Gastroesophageal sphincter (tissue), 4 donors: ENCODE data around the gene OPCML. TPM values are rescaled to one million over a fixed set of nuclear protein-coding genes. Genes with fewer than 3 reads are reported as not detected.

ENCODE experiments used
- ATAC-seq: fragments of 150-250 bp; one replicate; pipeline ENCODE4 v1.9.1; 2016; ENCODE audit warnings: mild to moderate bottlenecking, moderate library complexity
- H3K27ac ChIP-seq, 4 donors: fragments of 200-600 bp; sonication (generic) in 3 of 4; 1 replicate in 3 of 4; 2 replicates in 1 of 4; pipeline ENCODE4 v1.5.1; 2016 to 2019
- H3K27me3 ChIP-seq: fragments of 200-600 bp; sonication (generic); one replicate; pipeline ENCODE4 v1.5.1; 2019
- H3K36me3 ChIP-seq, 2 donors: fragments of 200-600 bp; sonication (generic); one replicate each; pipeline ENCODE4 v1.5.1; 2019; ENCODE audit warnings: control low read depth in 1 of 2
- H3K4me1 ChIP-seq, 3 donors: fragments of 200-600 bp; sonication (generic); 1 replicate in 2 of 3; 2 replicates in 1 of 3; pipeline ENCODE4 v1.5.1; 2016 to 2019; ENCODE audit warnings: control low read depth in 2 of 3
- H3K4me3 ChIP-seq, 2 donors: fragments of 200-600 bp; sonication (generic); one replicate each; pipeline ENCODE4 v1.5.1; 2019; ENCODE audit warnings: mild to moderate bottlenecking in 1 of 2, moderate library complexity in 1 of 2
- H3K9me3 ChIP-seq, 3 donors: fragments of 200-600 bp; sonication (generic); one replicate each; pipeline ENCODE4 v1.5.1; 2017 to 2019; ENCODE audit warnings: control low read depth in 2 of 3
- EP300 ChIP-seq: sonication (generic); formaldehyde crosslinking; IDR thresholded peaks from one replicate; pipeline ENCODE4 v1.6.1; 2017; ENCODE audit warnings: antibody characterized with exemption, mild to moderate bottlenecking
- POLR2A ChIP-seq, 2 donors: fragments of 450-650 bp; IDR thresholded peaks; one replicate each; pipeline ENCODE4 v1.6.1; 2017; ENCODE audit warnings: antibody characterized with exemption in 2 of 2, mild to moderate bottlenecking in 2 of 2, moderate library complexity in 1 of 2
- POLR2AphosphoS5 ChIP-seq: sonication (generic); formaldehyde crosslinking; IDR thresholded peaks from one replicate; pipeline ENCODE4 v1.6.1; 2017; ENCODE audit warnings: antibody characterized with exemption
- WGBS, 2 donors: methylation state at CpG; one replicate each; pipeline ENCODE4 v1.1.5; 2018; ENCODE audit warnings: low coverage in 1 of 2; 5-methylcytosine and 5-hydroxymethylcytosine counted together
- total RNA-seq, 4 donors: library from RNA; depleted of rRNA; stranded (reverse); fragments of >200 nt; gene quantifications; one replicate each; pipeline ENCODE4 v1.1.0, GENCODE V29; 2016
- TF ChIP-seq, protein P1 (sequence below), 4 experiments: fragments of 200-600 bp in 2 of 4; fragments of 450-650 bp in 2 of 4; sonication (generic) in 1 of 4; IDR thresholded peaks; one replicate each; pipeline ENCODE4 v1.5.1; 2017 to 2019; ENCODE audit warnings: antibody characterized with exemption in 4 of 4, mild to moderate bottlenecking in 2 of 4, moderate library complexity in 2 of 4

Gene OPCML
- total RNA-seq, 4 donors from 2014 or later: 0.13 to 0.93 (median 0.33) TPM

DNA sequence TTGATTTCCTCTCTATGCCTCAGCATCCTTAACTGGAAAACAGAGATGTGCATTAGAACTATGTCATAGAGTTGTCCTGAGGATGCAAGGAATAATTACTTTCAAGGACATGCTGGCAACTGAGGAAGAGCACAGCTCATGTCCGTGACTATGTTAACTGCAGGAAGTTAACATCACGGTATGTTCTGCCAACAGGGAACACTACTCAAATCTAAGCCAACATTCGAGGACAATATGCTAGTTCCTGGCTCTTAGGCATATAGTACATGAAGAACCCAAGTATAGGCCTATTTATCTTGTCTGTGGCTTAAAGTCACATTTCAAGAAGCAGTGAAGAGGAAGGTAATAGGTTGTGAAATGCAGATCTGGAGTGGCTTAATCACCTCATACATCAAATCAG is 1032.6 kb downstream of the OPCML start:
- TF ChIP-seq POLR2A (IDR thresholded peaks at IDR 0.05) (no peak), POLR2AphosphoS5 (no peak), EP300 (no peak)
- TF ChIP-seq, protein P1, sequence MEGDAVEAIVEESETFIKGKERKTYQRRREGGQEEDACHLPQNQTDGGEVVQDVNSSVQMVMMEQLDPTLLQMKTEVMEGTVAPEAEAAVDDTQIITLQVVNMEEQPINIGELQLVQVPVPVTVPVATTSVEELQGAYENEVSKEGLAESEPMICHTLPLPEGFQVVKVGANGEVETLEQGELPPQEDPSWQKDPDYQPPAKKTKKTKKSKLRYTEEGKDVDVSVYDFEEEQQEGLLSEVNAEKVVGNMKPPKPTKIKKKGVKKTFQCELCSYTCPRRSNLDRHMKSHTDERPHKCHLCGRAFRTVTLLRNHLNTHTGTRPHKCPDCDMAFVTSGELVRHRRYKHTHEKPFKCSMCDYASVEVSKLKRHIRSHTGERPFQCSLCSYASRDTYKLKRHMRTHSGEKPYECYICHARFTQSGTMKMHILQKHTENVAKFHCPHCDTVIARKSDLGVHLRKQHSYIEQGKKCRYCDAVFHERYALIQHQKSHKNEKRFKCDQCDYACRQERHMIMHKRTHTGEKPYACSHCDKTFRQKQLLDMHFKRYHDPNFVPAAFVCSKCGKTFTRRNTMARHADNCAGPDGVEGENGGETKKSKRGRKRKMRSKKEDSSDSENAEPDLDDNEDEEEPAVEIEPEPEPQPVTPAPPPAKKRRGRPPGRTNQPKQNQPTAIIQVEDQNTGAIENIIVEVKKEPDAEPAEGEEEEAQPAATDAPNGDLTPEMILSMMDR (IDR thresholded peaks at IDR 0.05): no peak
- Histone ChIP-seq H3K9me3 (no peaks in the 10 kb centered on the region), H3K27ac (no peak overlapping the region), H3K27me3 (peaks cover 5% of the 10 kb centered on the region), H3K4me3 (no peak overlapping the region), H3K36me3 (no peaks in the 10 kb centered on the region), H3K4me1 (no peaks in the 10 kb centered on the region)
- no peak for ATAC-seq
- WGBS, 2 donors: 73 to 76% methylated on average over 2 to 3 of the region's 3 CpGs

DNA sequence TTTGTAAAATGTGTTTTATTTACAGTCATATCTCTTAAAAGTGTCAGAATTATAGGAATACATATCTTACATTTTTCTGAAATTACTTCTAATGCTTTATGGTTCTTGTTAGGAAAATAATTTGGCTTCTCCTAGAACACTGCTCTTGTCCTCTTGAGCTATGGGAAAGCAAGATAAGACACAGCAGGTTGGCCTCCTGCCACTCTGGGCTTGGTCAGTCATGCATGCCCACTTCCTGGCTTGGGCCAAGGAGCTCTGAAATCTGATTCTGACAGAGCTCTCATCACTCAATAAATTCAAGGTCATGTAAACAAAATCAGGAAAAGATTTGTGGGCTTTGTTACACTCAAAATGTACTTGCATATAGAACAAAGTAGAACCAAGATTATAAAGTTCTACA is 1036.0 kb downstream of the OPCML start:
- TF ChIP-seq, protein P1 (IDR thresholded peaks at IDR 0.05): no peak
- TF ChIP-seq EP300 (no peak), POLR2AphosphoS5 (no peak), POLR2A (IDR thresholded peaks at IDR 0.05) (no peak)
- no peaks in the 10 kb centered on the region for H3K36me3 ChIP-seq
- no peaks in the 10 kb centered on the region for H3K4me1 ChIP-seq
- no peak overlapping the region for H3K27ac ChIP-seq
- ATAC-seq: no peak
- no peaks in the 10 kb centered on the region for H3K9me3 ChIP-seq
- no peaks in the 10 kb centered on the region for H3K27me3 ChIP-seq
- H3K4me3 ChIP-seq: no peak overlapping the region

DNA sequence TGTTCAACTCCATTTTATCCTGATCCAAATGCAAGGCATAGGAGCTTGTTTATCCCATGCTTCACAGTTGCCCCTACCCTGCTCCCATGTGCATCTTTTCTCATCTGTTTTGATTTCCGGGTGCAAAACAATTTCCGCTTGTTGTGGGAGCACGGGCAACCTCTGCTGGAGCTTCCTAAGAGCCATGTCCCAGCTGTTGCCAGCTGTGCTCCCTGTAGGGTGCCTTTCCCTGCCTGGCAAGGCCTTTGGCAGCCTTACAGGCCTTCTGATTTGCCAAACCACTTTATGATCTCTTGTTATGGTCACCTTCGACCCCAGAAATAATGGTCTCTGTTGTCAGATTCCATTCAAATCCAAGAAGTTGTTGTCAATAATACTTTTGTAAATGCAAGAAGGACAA is 1038.5 kb downstream of the OPCML start:
- WGBS, 2 donors: 56 to 80% methylated on average over 1 to 4 of the region's 4 CpGs
- Histone ChIP-seq H3K27ac (no peak overlapping the region), H3K27me3 (no peaks in the 10 kb centered on the region), H3K36me3 (no peaks in the 10 kb centered on the region), H3K4me3 (no peak overlapping the region), H3K4me1 (no peaks in the 10 kb centered on the region), H3K9me3 (peaks cover 0 to 6% (median 0%) of the 10 kb centered on the region in 3 donors)
- ATAC-seq: no peak
- no peak for TF ChIP-seq POLR2A (IDR thresholded peaks at IDR 0.05)

DNA sequence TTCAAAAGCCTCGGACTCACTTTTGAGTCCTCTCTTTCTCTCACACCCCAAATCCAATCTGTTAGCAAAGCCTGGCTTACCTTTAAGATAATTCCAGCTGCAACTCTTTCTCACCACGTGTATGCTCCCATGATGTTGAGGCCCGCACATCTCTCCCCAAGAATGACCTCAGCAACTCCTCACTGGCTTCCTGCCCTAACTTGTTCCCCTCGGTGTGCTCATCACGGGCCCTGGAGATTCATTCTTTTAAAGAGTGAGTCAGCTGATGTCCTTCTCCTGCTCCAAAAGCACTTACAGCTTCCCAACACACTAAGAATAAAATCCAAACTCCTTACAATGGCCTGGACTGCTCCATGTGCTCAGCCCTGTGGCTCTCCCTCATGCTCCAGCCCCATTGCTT is 1041.3 kb downstream of the OPCML start:
- no peaks in the 10 kb centered on the region for H3K36me3 ChIP-seq
- no peak overlapping the region for H3K27ac ChIP-seq
- 35 to 48% methylated on average over 5 of the region's 5 CpGs for WGBS, 2 donors
- no peaks in the 10 kb centered on the region for H3K4me1 ChIP-seq
- H3K9me3 ChIP-seq: peaks cover 0 to 9% (median 0%) of the 10 kb centered on the region in 3 donors
- H3K4me3 ChIP-seq: no peak overlapping the region
- H3K27me3 ChIP-seq: no peaks in the 10 kb centered on the region
- TF ChIP-seq, protein P1 (IDR thresholded peaks at IDR 0.05): no peak
- TF ChIP-seq EP300 (no peak), POLR2AphosphoS5 (no peak), POLR2A (IDR thresholded peaks at IDR 0.05) (no peak)
- no peak for ATAC-seq

DNA sequence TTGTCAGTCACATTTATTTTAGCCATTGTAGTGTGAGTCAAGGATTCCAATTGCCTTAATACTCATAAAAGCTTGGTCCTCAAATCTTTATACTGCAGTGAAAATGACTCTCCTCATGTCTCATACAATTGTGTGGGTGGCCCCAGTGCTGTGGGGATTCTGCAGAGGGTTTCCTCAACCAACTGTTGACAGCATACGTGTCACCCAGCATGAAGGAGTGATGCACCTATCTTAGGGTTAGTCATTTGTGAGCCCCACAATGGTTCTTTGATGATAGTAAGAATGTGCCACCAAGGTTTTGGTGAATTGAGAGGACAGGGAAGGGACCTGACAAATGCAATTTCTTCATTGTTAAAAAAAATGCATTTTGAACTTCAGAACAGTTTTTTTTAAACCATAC is 1046.2 kb downstream of the OPCML start:
- TF ChIP-seq POLR2A (IDR thresholded peaks at IDR 0.05): no peak
- TF ChIP-seq, protein P1 (IDR thresholded peaks at IDR 0.05): no peak
- TF ChIP-seq POLR2AphosphoS5: no peak
- no peak for TF ChIP-seq EP300
- no peak overlapping the region for H3K4me3 ChIP-seq
- H3K36me3 ChIP-seq: no peaks in the 10 kb centered on the region
- no peaks in the 10 kb centered on the region for H3K27me3 ChIP-seq
- no peaks in the 10 kb centered on the region for H3K4me1 ChIP-seq
- H3K9me3 ChIP-seq: peaks cover 0 to 17% (median 0%) of the 10 kb centered on the region in 3 donors
- H3K27ac ChIP-seq: no peak overlapping the region
- no peak for ATAC-seq
- WGBS, 2 donors: 100% methylated on average over 1 of the region's 1 CpG
